ENCODE measurements around the gene JAG2.

JAG2 gene

GRCh38 chr14:105168979-105169507, 467 bp upstream of the JAG2 start:
- Histone ChIP-seq H3K9ac (ENCODE audit: low read length) (no peak overlapping the region), H3K9me3 (ENCODE audit: low read length) (no peaks in the 10 kb centered on the region), H3K36me3 (ENCODE audit: insufficient read depth, low read length) (no peaks in the 10 kb centered on the region), H3K4me1 (ENCODE audit: insufficient read depth, low read length) (no peaks in the 10 kb centered on the region), H3K27me3 (ENCODE audit: control insufficient read depth in 1 of 2, insufficient read depth in 2 of 2, low read length in 2 of 2) (peaks cover 0 to 38% of the 10 kb centered on the region in 2 donors), H3K27ac (ENCODE audit: low read depth, low read length) (no peak overlapping the region), H3K4me3 (ENCODE audit: low read depth in 1 of 2, low read length in 2 of 2) (no peak overlapping the region)

- Histone ChIP-seq H3K9me3 (ENCODE audit: low read length) (no peaks in the 10 kb centered on the region), H3K27me3 (ENCODE audit: control insufficient read depth in 1 of 2, insufficient read depth in 2 of 2, low read length in 2 of 2) (peaks cover 0 to 38% of the 10 kb centered on the region in 2 donors), H3K4me3 (ENCODE audit: low read depth in 1 of 2, low read length in 2 of 2) (no peak overlapping the region), H3K9ac (ENCODE audit: low read length) (no peak overlapping the region), H3K27ac (ENCODE audit: low read depth, low read length) (no peak overlapping the region), H3K36me3 (ENCODE audit: insufficient read depth, low read length) (no peaks in the 10 kb centered on the region), H3K4me1 (ENCODE audit: insufficient read depth, low read length) (no peaks in the 10 kb centered on the region)
Observed at GRCh38 chr14:105168093-105168420, 519 bp downstream of the JAG2 start.

DNA sequence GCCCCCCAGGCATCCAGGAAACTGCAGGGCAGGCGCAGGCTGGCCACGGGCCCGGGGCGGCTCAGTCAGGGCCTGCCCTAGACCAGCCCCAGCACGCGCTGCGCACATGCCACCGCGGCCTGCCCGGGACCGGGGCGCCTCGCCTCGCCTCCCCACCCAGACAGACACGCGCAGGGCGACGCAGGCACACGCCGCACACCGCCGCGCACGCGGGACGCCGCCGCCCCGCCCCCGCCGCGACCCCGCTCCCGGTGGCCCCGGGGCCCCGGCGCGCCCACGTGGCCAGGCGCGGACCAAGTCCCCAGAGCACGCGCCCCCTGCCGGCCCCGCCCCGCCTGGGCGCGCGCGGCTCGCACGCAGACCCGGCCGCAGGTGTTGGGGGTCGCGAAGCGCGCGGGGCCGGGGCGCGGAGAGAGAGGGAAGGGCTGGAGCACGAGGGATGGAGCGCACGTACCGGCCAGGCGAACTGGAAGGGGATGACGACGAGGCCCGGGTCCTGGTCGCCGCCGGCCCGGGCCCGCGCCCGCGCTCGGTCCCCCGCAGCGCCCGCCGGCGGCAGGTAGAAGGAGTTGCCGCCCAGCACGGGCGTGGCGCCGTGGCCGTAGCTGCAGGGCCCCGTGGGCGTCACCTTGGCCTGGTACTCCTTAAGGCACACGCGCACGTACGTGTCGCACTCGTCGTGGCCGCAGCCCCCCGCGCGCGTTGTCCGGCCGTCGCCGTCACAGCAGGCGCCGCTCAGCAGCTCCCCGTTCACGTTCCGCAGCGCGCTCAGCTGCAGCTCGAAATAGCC, 1.1 kb downstream of the JAG2 start:
- Histone ChIP-seq H3K27me3 (ENCODE audit: control insufficient read depth in 1 of 2, insufficient read depth in 2 of 2, low read length in 2 of 2) (peaks cover 0 to 38% of the 10 kb centered on the region in 2 donors), H3K9me3 (ENCODE audit: low read length) (no peaks in the 10 kb centered on the region), H3K9ac (ENCODE audit: low read length) (no peak overlapping the region), H3K4me3 (ENCODE audit: low read depth in 1 of 2, low read length in 2 of 2) (no peak overlapping the region), H3K4me1 (ENCODE audit: insufficient read depth, low read length) (no peaks in the 10 kb centered on the region), H3K36me3 (ENCODE audit: insufficient read depth, low read length) (no peaks in the 10 kb centered on the region), H3K27ac (ENCODE audit: low read depth, low read length) (no peak overlapping the region)

GRCh38 chr14:105166571-105167302, 1.8 kb downstream of the JAG2 start:
- no peaks in the 10 kb centered on the region for H3K9me3 ChIP-seq (ENCODE audit: low read length)
- H3K4me3 ChIP-seq (ENCODE audit: low read depth in 1 of 2, low read length in 2 of 2): no peak overlapping the region
- no peaks in the 10 kb centered on the region for H3K4me1 ChIP-seq (ENCODE audit: insufficient read depth, low read length)
- H3K27ac ChIP-seq (ENCODE audit: low read depth, low read length): no peak overlapping the region
- no peaks in the 10 kb centered on the region for H3K36me3 ChIP-seq (ENCODE audit: insufficient read depth, low read length)
- H3K27me3 ChIP-seq (ENCODE audit: control insufficient read depth in 1 of 2, insufficient read depth in 2 of 2, low read length in 2 of 2): peaks cover 0 to 38% of the 10 kb centered on the region in 2 donors
- H3K9ac ChIP-seq (ENCODE audit: low read length): no peak overlapping the region

DNA sequence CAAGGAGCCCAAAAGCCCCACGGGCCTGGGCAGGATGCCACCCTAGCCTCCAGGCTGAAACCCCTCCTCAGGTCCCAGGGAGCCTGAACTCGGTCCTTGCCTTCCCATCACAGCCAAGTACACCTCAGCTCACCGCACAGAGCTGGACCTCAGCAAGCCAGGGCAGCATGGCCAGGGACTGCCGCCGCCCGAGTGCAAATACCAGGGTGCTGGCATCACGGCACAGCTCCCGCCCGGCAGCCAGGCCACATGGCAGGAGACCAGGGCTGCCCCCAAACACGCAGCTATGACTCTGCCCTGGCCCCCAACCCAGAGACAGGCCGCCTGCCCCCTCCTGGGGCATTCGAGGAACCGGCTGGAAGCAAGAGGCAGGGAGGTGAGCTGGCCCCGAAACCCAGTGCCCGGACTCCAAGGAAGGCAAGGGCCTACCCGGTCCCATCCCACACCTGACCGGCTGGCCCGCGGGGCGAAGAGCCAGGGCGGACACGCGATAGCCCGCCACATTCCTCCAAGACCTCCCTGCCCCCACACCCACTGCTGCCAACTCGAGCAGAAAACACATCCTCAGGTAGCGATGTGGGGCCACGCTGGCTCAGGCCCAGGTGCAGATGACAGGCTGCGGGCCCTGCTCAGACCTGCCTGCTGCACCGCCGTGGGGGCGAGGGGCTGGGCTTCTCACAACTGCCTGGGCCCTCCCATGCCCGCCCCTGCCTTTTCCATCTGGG, 2.7 kb downstream of the JAG2 start:
- H3K4me3 ChIP-seq (ENCODE audit: low read depth in 1 of 2, low read length in 2 of 2): no peak overlapping the region
- no peaks in the 10 kb centered on the region for H3K9me3 ChIP-seq (ENCODE audit: low read length)
- no peak overlapping the region for H3K27ac ChIP-seq (ENCODE audit: low read depth, low read length)
- peaks cover 0 to 38% of the 10 kb centered on the region in 2 donors for H3K27me3 ChIP-seq (ENCODE audit: control insufficient read depth in 1 of 2, insufficient read depth in 2 of 2, low read length in 2 of 2)
- no peak overlapping the region for H3K9ac ChIP-seq (ENCODE audit: low read length)
- H3K36me3 ChIP-seq (ENCODE audit: insufficient read depth, low read length): no peaks in the 10 kb centered on the region
- H3K4me1 ChIP-seq (ENCODE audit: insufficient read depth, low read length): no peaks in the 10 kb centered on the region

GRCh38 chr14:105165134-105165704, 3.4 kb downstream of the JAG2 start:
- Histone ChIP-seq H3K4me1 (ENCODE audit: insufficient read depth, low read length) (no peaks in the 10 kb centered on the region), H3K36me3 (ENCODE audit: insufficient read depth, low read length) (no peaks in the 10 kb centered on the region), H3K4me3 (ENCODE audit: low read depth in 1 of 2, low read length in 2 of 2) (no peak overlapping the region), H3K9me3 (ENCODE audit: low read length) (no peaks in the 10 kb centered on the region), H3K27ac (ENCODE audit: low read depth, low read length) (no peak overlapping the region), H3K9ac (ENCODE audit: low read length) (no peak overlapping the region), H3K27me3 (ENCODE audit: control insufficient read depth in 1 of 2, insufficient read depth in 2 of 2, low read length in 2 of 2) (peaks cover 0 to 31% of the 10 kb centered on the region in 2 donors)

DNA sequence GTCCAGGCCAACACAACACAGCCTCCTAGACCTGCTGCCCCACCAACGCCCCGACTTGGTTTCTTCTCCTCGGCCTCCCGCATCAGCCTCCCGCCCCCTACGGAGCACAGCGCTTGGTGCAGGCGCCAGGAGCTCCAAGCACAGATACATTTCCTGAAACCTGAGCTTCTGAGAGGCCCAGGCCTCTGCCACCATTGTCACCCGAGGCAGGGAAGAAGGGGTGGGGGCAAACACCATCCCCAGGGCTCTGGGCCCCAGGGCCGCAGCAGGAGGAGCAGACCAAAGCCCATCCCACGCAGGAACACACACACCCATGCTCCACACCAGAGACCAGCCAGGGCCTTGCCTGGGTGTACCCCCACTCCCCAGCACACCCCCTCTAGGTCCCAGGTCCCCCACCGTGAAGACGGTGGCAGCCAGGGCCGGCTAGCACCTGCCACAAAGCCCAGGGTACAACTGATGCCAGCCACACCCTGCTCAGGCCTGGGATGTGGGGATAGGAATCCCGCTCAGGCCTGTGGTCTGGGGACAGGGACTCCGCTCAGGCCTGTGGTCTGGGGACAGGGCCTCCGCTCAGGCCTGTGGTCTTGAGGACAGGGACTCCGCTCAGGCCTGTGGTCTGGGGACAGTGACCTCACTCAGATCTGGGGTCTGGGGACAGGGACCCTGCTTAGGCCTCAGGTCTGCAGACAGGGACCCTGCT, 5.4 kb downstream of the JAG2 start:
- no peaks in the 10 kb centered on the region for H3K36me3 ChIP-seq (ENCODE audit: insufficient read depth, low read length)
- H3K9ac ChIP-seq (ENCODE audit: low read length): no peak overlapping the region
- H3K27ac ChIP-seq (ENCODE audit: low read depth, low read length): no peak overlapping the region
- no peaks in the 10 kb centered on the region for H3K4me1 ChIP-seq (ENCODE audit: insufficient read depth, low read length)
- H3K9me3 ChIP-seq (ENCODE audit: low read length): no peaks in the 10 kb centered on the region
- no peak overlapping the region for H3K4me3 ChIP-seq (ENCODE audit: low read depth in 1 of 2, low read length in 2 of 2)
- H3K27me3 ChIP-seq (ENCODE audit: control insufficient read depth in 1 of 2, insufficient read depth in 2 of 2, low read length in 2 of 2): peaks cover 0 to 17% of the 10 kb centered on the region in 2 donors

DNA sequence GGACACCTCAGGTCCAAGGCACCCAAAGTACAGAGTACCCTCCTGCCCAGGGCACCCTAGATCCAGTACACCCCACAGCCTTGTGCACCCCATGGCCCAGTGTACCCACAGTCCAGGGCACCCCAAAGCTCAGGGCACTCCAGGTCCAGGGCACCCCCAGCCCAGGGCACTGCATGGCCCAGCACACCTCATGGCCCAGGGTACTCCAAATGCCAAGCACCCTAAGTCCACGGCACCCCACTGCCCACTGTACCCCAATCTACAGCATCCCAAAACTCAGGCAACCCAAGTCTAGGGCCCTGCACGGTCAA, 6.0 kb downstream of the JAG2 start:
- Histone ChIP-seq H3K9ac (ENCODE audit: low read length) (no peak overlapping the region), H3K9me3 (ENCODE audit: low read length) (no peaks in the 10 kb centered on the region), H3K4me3 (ENCODE audit: low read depth in 1 of 2, low read length in 2 of 2) (no peak overlapping the region), H3K27ac (ENCODE audit: low read depth, low read length) (no peak overlapping the region), H3K4me1 (ENCODE audit: insufficient read depth, low read length) (no peaks in the 10 kb centered on the region), H3K36me3 (ENCODE audit: insufficient read depth, low read length) (no peaks in the 10 kb centered on the region), H3K27me3 (ENCODE audit: control insufficient read depth in 1 of 2, insufficient read depth in 2 of 2, low read length in 2 of 2) (peaks cover 0 to 17% of the 10 kb centered on the region in 2 donors)

DNA sequence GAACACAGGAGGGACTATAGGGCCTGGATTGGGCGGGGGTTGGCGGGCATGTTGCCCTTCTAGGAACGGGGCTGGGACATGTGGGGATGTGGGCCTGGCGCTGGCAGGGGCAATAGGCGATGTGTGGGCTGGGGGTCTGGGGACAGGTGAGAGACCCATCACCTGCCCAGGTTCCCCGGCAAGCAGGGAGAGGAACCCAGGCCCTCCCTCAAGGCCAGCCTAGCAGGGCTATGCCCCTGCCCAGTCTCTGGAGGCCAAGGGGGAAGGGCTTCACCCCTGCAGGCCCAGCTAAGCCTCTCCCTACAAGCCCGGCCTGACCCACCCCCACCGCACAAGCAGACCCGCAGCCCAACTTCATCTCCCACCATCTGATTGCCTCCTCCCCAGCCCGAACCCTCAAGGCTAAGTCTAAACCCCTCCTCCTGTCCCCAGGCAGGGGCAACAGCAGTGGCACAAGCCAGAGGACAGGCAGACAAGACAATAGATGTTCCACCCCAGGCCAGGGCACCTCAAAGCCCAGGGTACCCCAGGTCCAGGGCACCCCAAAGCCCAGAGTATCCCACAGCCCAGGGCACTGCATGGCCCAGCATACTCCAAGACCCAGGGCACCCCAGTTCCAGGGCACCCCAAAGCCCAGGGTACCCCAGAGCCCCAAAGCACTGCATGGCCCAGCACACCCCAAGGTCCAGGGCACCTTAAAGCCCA, 6.5 kb downstream of the JAG2 start:
- peaks cover 0 to 16% of the 10 kb centered on the region in 2 donors for H3K27me3 ChIP-seq (ENCODE audit: control insufficient read depth in 1 of 2, insufficient read depth in 2 of 2, low read length in 2 of 2)
- H3K9me3 ChIP-seq (ENCODE audit: low read length): no peaks in the 10 kb centered on the region
- no peaks in the 10 kb centered on the region for H3K36me3 ChIP-seq (ENCODE audit: insufficient read depth, low read length)
- no peak overlapping the region for H3K4me3 ChIP-seq (ENCODE audit: low read depth in 1 of 2, low read length in 2 of 2)
- H3K27ac ChIP-seq (ENCODE audit: low read depth, low read length): no peak overlapping the region
- H3K9ac ChIP-seq (ENCODE audit: low read length): no peak overlapping the region
- no peaks in the 10 kb centered on the region for H3K4me1 ChIP-seq (ENCODE audit: insufficient read depth, low read length)

GRCh38 chr14:105161309-105161708, 7.3 kb downstream of the JAG2 start:
- Histone ChIP-seq H3K4me3 (ENCODE audit: low read depth in 1 of 2, low read length in 2 of 2) (no peak overlapping the region), H3K9me3 (ENCODE audit: low read length) (no peaks in the 10 kb centered on the region), H3K4me1 (ENCODE audit: insufficient read depth, low read length) (no peaks in the 10 kb centered on the region), H3K9ac (ENCODE audit: low read length) (no peak overlapping the region), H3K27ac (ENCODE audit: low read depth, low read length) (no peak overlapping the region), H3K36me3 (ENCODE audit: insufficient read depth, low read length) (no peaks in the 10 kb centered on the region), H3K27me3 (ENCODE audit: control insufficient read depth in 1 of 2, insufficient read depth in 2 of 2, low read length in 2 of 2) (peaks cover 0 to 9% of the 10 kb centered on the region in 2 donors)

All from muscle layer of colon (tissue), 2 donors.